ENCODE data around the gene UCN2. TPM values are rescaled to one million over a fixed set of nuclear protein-coding genes. Genes with fewer than 3 reads are reported as not detected.

Gene UCN2
- total RNA-seq, 4 donors from 2014 or later: 1.5 TPM; not detected in 3

DNA sequence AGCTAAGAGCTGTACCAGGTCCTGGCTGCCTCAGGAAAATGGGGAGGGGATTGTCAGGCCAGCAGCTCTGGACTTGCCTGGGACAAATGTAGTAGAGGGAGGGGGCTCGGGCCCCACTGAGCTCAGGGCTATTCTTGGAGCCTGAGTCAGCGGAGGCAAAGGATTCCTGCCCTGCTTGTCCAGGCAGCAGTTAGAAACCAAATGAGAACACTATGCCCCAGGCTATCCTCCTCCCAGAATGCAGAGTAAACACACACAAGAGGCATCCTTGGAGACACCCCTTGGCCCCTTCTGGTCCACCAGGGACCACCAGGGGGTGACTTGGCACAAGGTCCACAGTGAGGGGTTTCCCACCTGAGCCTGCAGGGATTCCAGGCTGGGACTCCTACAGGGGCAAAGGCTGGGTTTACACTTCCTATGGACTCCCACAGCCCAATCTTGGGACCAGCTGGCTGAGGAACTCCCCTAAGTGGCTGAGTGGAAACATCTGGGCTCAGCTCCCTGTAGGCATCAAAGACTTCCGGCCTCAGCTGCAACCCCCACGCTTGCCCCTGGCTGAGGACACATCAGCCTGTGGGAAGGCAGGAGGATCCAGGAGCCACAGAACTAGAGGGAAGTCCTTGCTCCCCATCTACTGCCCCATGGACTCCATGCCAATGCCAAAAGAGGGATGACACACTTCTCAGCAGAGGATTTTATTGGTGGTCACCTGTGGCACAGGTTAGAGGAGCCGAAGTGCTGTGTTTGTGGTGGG lies 34.9 kb upstream of the UCN2 start:
- WGBS, 2 donors: 55 to 57% methylated on average over 4 to 5 of the region's 5 CpGs
- Histone ChIP-seq H3K4me3 (no peak overlapping the region), H3K4me1 (peaks cover 0 to 37% (median 11%) of the 10 kb centered on the region in 4 donors), H3K27me3 (peaks cover 0 to 10% of the 10 kb centered on the region in 2 donors), H3K36me3 (peaks cover 0 to 62% (median 36%) of the 10 kb centered on the region in 3 donors), H3K27ac (peak overlapping the region in 3 of 4 donors; percentile 51 to 64 (median 55)), H3K9me3 (no peaks in the 10 kb centered on the region)
- no peak for DNase-seq (ENCODE audit: low spot score in 2 of 2)
- TF ChIP-seq POLR2A (IDR thresholded peaks at IDR 0.05) (no peak), EP300 (IDR thresholded peaks at IDR 0.05) (peak in 1 of 2 donors; percentile 22)

DNA sequence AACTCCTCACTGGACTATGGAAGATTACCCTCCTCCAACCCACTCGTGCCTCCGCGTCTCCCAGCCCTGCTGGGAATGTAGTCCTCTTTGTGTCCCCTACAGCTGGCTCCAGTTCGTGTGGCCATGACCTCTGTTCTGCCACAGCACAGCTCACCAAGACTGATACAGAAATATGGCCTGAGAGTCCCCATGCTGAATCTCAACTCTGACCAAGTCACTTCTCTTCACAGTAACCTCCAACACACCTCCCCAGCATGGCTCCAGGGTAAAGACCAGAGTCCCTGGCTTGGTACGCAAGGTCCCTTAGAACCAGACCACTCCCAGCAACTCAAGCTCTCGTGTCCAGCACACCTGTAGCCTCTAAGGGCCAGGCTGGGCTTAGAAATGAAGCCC lies 33.8 kb upstream of the UCN2 start:
- Histone ChIP-seq H3K27me3 (peaks cover 0 to 13% of the 10 kb centered on the region in 2 donors), H3K4me3 (no peak overlapping the region), H3K4me1 (peaks cover 0 to 37% (median 11%) of the 10 kb centered on the region in 4 donors), H3K36me3 (peaks cover 0 to 51% (median 31%) of the 10 kb centered on the region in 3 donors), H3K27ac (peak overlapping the region in 2 of 4 donors; percentile 51 to 64), H3K9me3 (no peaks in the 10 kb centered on the region)
- TF ChIP-seq POLR2A (IDR thresholded peaks at IDR 0.05): no peak
- no peak for DNase-seq (ENCODE audit: low spot score in 2 of 2)
- WGBS, 2 donors: 60 to 74% methylated on average over 5 to 6 of the region's 6 CpGs

DNA sequence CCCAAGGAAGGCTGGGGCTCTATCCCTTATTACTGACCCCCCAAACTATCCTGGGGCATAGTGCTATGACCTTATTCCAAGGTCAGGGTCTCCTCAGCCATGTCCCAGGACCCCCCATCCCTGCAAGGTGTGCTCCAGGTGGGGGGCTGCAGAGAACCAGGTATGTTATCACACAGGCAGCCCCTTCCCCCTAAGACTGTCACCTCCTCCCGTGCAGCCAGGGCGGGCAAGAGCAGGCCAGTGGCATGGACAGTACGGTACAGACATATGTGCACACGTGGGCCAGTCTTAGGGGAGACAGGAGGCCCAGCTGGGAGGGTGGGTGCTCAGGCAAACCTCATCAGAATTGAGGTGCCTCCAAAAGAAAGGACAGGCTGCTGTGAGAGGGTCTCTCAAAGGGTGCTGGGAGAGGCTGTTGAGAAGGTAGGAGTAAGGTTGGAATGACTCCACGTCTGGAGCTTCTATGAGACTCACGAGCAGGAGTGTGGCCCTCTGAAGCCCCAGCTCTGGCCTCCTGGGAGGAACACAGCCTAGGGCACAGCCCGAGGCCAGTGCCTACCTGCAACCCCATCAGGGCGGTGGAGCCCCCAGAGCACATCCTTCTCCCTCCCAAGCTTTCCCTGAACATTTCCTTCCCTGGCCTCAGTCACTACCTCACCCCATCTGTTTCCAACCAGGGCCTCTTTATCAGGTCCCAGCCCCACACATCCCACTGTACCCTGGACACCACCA lies 33.3 kb upstream of the UCN2 start:
- Histone ChIP-seq H3K27ac (no peak overlapping the region), H3K36me3 (peaks cover 0 to 50% (median 30%) of the 10 kb centered on the region in 3 donors), H3K4me3 (no peak overlapping the region), H3K27me3 (peaks cover 0 to 13% of the 10 kb centered on the region in 2 donors), H3K9me3 (no peaks in the 10 kb centered on the region), H3K4me1 (peaks cover 0 to 37% (median 11%) of the 10 kb centered on the region in 4 donors)
- WGBS, 2 donors: 54 to 74% methylated on average over 8 of the region's 8 CpGs
- no peak for DNase-seq (ENCODE audit: low spot score in 2 of 2)
- no peak for TF ChIP-seq EP300 (IDR thresholded peaks at IDR 0.05)
- TF ChIP-seq, protein P1, sequence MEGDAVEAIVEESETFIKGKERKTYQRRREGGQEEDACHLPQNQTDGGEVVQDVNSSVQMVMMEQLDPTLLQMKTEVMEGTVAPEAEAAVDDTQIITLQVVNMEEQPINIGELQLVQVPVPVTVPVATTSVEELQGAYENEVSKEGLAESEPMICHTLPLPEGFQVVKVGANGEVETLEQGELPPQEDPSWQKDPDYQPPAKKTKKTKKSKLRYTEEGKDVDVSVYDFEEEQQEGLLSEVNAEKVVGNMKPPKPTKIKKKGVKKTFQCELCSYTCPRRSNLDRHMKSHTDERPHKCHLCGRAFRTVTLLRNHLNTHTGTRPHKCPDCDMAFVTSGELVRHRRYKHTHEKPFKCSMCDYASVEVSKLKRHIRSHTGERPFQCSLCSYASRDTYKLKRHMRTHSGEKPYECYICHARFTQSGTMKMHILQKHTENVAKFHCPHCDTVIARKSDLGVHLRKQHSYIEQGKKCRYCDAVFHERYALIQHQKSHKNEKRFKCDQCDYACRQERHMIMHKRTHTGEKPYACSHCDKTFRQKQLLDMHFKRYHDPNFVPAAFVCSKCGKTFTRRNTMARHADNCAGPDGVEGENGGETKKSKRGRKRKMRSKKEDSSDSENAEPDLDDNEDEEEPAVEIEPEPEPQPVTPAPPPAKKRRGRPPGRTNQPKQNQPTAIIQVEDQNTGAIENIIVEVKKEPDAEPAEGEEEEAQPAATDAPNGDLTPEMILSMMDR (IDR thresholded peaks at IDR 0.05): no peak
- no peak for TF ChIP-seq POLR2A (IDR thresholded peaks at IDR 0.05)

DNA sequence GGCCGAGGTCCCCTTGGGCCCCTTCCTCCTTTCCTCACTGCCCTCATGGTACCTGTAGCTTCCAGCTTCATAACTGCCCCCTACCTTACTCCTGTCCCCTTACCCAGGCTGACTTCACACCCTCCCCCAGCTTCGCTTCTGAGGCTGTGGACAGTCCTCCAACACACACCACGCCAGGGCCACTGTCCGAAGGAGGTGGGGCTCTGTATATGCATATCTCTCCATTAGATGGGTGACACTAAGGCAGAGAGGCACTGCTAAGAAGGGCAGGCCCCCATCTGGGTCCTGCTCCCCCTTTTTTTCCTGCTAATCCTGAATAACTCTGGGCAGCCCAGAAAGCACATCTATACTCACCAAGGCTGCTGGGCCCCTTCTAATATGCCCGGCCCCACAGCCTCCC lies 32.6 kb upstream of the UCN2 start:
- no peak for DNase-seq (ENCODE audit: low spot score in 2 of 2)
- TF ChIP-seq EP300 (IDR thresholded peaks at IDR 0.05): no peak
- TF ChIP-seq POLR2A (IDR thresholded peaks at IDR 0.05): no peak
- TF ChIP-seq, protein P1 (IDR thresholded peaks at IDR 0.05): no peak
- H3K27ac ChIP-seq: no peak overlapping the region
- peaks cover 0 to 37% (median 11%) of the 10 kb centered on the region in 4 donors for H3K4me1 ChIP-seq
- WGBS, 2 donors: 76 to 86% methylated on average over 5 of the region's 5 CpGs
- no peak overlapping the region for H3K4me3 ChIP-seq
- H3K9me3 ChIP-seq: no peaks in the 10 kb centered on the region
- H3K27me3 ChIP-seq: peaks cover 0 to 13% of the 10 kb centered on the region in 2 donors
- H3K36me3 ChIP-seq: peaks cover 0 to 50% (median 23%) of the 10 kb centered on the region in 3 donors

DNA sequence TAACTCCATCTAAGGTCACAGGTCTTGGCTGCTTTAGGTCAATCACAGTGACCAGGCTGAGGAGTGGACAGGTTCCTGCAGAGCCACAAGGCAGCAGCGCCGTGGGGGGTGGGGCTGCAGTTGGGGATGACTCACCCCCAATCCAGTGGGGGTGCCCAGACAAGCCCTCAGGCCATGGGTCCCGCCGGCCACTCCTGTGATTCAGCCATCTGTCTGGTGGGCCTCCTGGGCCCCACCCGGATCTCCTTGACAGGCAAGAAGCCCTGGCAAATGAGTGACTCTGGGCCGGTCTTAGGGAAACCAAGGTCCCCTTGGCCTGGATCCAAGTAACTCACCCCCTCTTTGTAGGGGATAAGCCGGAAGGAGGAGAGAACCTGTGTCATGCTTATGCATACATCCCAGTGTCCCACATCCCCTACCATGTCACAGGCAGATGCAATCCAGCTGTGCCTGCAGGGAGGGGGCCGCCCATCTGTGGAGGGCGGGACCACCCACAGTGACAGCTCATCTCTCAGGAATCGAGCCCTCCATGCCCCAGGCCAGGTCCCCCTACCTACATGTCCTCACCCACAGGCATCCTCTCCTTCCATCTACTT lies 32.0 kb upstream of the UCN2 start:
- no peaks in the 10 kb centered on the region for H3K9me3 ChIP-seq
- no peak for DNase-seq (ENCODE audit: low spot score in 2 of 2)
- no peak overlapping the region for H3K27ac ChIP-seq
- H3K36me3 ChIP-seq: peaks cover 0 to 45% (median 18%) of the 10 kb centered on the region in 3 donors
- peaks cover 0 to 37% (median 11%) of the 10 kb centered on the region in 4 donors for H3K4me1 ChIP-seq
- 35 to 39% methylated on average over 5 to 8 of the region's 10 CpGs for WGBS, 2 donors
- H3K4me3 ChIP-seq: peak overlapping the region in 1 of 4 donors; percentile 44
- H3K27me3 ChIP-seq: peaks cover 0 to 13% of the 10 kb centered on the region in 2 donors
- TF ChIP-seq, protein P1 (IDR thresholded peaks at IDR 0.05): no peak
- TF ChIP-seq EP300 (IDR thresholded peaks at IDR 0.05) (no peak), POLR2A (IDR thresholded peaks at IDR 0.05) (no peak)

Measured in tibial nerve (tissue), 4 donors.